ENCODE data around the gene APC2.
"Not testable (repeated sequence)": the region's sequence is repeated elsewhere in the genome, so short reads cannot be mapped to it uniquely, and the experiment has no call there.

APC2 gene

GRCh38 chr19:1431759-1432506, 18.0 kb upstream of the APC2 start:
- no peak for DNase-seq

DNA sequence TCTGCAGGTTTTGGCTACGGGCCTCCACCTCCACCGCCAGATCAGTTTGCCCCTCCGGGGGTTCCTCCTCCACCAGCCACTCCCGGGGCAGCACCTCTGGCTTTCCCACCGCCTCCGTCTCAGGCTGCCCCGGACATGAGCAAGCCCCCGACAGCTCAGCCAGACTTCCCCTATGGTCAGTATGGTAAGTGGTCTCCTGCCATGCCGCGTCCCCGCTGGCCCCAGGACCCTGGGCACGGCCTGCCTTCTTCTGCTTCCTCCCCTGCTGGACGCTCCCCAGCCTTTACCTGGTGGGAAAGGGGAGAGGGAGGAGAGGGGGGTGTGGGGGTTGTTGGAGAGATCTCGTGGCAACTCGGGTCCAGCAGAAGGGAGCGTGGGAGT, 17.4 kb upstream of the APC2 start:
- DNase-seq = no peak

DNA sequence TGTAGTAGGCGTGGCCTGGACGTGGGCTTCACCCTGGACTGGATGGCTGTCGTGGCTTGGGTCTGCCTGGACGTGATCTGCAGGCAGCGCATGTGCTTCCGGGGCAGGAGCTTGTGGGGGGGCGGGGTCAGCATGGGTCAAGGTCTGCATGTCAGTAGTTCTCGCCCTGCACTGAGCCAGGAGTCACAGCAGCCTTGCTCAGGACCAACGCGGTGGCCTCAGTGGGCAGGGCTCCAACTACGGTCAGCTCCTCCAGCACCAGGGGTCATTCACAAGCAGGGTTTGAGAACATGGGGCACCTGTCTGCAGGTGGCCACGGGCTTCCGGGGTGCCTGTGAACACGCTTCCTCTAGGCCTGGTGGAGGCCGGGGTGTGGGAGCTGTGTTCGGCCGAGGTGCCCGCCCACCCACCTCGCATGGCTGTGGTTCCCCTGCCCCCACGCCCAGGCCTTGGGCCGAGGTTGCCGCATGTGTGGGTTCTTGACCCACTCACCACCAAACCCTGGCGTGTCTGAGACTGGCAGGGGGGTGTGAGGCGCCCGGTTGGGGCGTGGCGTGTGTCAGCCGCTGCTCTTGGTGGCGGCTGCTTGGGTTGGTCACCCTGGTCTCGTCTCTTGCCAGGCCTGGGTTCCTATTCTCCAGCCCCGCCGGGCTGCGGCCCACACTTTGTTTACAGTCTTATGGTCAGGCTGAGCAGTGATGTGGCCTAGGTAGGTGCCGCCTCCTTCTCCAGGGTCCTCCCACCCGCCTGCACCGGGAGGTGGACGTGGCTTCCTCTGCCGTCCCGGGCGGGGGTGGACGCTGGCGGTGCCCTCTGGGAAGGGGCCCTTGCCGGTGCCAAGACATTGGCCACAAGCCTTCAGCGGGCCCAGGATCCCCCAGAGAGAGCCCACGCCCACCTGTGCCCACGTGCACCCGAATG, 16.5 kb upstream of the APC2 start:
- no peak for DNase-seq

DNA sequence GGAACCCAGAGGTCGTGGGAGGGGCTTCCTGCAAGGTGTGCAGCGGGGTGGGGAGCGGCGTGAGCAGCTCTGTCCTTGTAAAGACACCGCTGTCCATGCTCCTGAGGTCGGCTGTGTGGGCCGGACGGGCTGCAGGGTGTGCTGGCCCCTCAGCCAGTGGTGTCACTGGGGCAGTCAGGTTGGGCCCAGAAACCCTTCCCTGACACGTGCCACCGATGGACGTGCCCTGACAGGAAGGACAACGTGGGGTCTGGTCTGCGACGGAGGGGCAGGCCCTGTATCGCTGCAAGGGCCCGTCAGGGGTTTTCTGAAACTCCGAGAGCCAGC, 15.9 kb upstream of the APC2 start:
- DNase-seq = no peak

DNA sequence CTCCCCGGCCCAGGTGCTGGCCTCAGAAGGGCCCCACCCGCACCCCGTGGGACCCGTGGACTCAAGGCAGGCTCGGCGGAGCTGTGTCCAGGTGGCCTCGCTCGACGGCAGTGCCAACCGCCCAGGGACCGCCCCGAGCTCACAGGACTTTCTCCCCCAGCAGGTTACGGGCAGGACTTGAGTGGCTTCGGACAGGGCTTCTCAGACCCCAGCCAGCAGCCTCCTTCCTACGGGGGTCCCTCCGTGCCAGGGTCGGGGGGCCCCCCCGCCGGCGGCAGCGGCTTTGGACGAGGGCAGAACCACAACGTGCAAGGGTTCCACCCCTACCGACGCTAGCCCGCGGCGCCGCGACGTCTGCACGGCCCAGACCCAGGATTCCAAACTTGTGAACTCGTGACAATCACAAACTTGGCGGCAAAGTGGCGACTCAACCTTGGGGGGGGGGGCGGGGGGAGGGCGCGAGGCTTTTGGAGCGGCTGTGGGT, 15.3 kb upstream of the APC2 start:
- no peak for DNase-seq

- no peak for DNase-seq
Observed at GRCh38 chr19:1435378-1435989, 14.4 kb upstream of the APC2 start.

GRCh38 chr19:1437609-1438008, 12.3 kb upstream of the APC2 start:
- no peak for DNase-seq

- peak; percentile 96 for DNase-seq
Observed at GRCh38 chr19:1438035-1438932, 11.6 kb upstream of the APC2 start, which contains the start of gene RPS15. TSS of gene RPS15 (plus strand) at chr19:1438396. CDS start at chr19:1438426, 30 bp downstream.

DNA sequence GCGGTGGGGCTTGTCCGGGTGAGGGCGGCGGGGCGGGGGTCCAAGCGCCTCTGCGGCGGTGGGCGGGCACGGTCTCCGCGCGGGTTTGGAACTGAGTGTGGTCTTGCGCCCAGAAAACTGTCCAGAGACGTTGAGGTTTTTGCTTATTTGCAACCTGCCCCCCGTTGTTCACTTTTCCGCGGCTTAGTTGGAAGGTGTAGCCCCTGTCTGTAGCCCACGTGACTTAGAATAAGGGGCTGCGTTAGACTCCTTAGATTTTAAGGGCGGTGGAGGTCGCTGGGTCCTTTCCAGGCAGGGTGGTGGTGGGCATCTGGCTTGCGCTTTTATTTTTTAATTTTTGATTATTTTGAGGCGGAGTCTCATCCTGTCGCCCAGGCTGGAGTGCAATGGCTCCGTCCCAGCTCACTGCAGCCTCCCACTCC, 11.0 kb upstream of the APC2 start:
- DNase-seq = no peak

GRCh38 chr19:1439525-1440417, 10.2 kb upstream of the APC2 start:
- DNase-seq = not testable (repeated sequence)

GRCh38 chr19:1440418-1440801, 9.5 kb upstream of the APC2 start:
- no peak for DNase-seq

DNA sequence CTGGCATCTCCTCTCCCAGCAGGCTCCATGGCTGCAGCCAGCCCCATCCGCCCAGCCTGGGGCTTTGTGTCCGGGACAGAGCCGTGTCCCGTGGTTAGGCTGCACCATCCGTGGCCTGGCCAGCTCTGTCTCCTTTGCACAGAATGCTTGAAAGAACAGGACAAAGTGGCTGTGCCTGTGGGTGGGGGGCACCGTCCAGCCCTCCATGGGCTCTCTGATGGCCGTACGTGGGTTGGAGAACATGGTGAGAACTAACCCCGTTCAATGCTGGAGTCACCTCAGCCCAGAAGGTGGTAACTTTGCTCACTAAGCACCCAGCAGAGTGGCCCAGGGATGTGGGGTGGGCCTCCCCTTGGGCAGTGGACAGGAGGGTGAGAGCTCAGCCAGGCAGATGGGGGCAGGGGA, 8.9 kb upstream of the APC2 start:
- no peak for DNase-seq

DNA sequence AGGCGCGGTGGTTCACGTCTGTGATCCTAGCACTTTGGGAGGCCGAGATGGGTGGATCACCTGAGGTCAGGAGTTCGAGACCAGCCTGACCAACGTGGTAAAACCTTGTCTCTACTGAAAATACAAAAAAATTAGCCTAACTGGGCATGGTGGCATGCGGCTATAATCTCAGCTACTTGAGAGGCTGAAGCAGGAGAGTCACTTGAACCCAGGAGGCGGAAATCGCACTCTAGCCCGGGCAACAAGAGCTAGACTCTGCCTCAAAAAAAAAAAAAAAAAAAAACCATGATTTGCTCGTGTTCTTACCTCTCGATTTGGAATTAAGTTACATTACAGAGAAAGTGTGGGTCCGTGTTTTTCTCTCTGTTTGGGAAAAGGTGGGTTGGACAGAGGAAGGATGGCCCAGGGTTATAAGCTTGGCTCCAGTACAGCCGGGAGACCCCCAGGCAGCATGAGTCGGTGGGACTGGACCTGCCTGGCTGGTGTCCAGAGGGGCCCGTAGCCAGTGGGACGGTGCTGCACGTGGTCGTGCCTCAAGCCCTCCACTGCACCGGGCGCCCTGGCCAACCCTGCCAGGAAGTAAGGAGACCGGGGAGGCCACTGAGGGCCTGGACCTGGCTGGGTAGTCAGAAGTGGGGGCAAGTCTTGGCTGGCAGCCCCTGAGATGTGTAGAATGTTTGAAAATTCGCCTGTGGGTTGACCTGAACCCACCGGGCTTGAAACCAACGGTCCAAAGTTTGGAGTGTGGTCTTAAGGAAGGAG, 8.1 kb upstream of the APC2 start:
- DNase-seq = no peak

- peak; percentile 76 for DNase-seq
Observed at GRCh38 chr19:1445185-1445931, 4.6 kb upstream of the APC2 start.

- DNase-seq = no peak
Observed at GRCh38 chr19:1445932-1446712, 3.8 kb upstream of the APC2 start.

DNA sequence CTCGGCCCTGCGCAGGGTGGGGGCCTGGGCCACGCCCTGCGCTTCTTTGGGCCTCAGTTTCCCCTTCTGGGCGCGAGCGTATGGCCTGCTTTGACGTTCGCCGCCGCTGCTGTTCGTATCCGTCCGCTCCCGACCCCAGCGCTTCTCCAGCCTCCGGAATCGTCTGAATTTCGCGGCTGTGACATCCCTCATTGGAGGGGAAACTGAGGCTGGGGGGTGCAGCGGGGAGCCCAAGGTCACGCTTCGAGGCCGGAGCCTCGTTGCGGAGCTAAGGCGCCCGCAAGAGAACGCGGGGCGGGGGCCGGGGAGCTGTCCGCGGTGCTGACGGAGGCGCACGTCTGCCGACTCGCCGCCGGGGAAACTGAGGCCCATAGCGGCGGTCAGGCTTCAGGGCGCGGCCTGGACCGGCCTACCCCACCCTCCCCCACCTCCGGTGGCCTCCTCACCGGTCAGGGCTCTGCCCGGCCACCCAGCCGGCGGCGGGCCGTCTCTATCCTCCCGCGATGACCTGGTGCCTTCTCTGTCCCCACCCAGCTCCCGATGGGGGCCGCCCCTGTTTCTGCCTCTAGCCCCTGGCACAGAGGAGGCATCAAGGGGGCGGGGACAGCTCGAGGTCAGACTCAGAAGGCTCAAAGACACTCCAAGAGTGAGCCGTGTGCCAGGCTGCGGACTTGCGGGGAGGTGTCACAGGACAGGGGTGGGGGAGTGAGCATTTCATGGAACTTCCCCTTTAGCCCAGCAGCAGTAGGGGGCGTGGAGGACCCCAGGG, 3.0 kb upstream of the APC2 start:
- DNase-seq = no peak

DNA sequence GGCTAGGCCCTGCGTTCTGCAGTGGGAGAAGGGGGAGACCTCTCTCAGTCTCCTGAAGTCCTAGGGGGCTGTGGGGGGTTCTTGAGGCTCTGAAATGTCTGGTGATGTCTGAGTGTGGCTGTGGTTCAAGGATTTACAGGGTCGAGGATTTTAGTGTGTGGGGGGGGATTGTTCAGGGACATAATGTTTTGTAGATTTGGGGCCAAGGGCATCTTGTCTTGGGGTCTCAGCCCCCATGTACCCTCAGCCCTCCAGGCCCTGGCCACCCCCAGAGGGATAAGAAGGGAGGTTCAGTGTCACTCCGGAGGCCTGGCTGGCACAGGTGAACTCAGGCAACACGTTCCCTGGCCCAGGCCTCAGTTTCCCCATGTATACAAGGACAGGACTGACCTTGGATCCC, 2.4 kb upstream of the APC2 start:
- no peak for DNase-seq

- DNase-seq = no peak
Observed at GRCh38 chr19:1447944-1448343, 2.0 kb upstream of the APC2 start.

Data from right hindlimb (tissue), 1 donor.